Lower leg skin (tissue), 3 donors: ENCODE measurements around the gene HAL.

Experiments
- CTCF ChIP-seq, 3 donors: fragments of 450-650 bp; IDR thresholded peaks; one replicate each; pipeline ENCODE4 v1.5.1; 2016; ENCODE audit warnings: antibody characterized with exemption in 3 of 3, mild to moderate bottlenecking in 3 of 3, moderate library complexity in 2 of 3
- POLR2A ChIP-seq, 2 donors: fragments of 450-650 bp; IDR thresholded peaks; one replicate each; pipeline ENCODE4 v1.6.1; 2016 to 2017; ENCODE audit warnings: antibody characterized with exemption in 2 of 2, mild to moderate bottlenecking in 1 of 2, moderate library complexity in 1 of 2

GRCh38 chr12:95974358-95974757 lies 21.8 kb downstream of the HAL start:
- TF ChIP-seq CTCF (IDR thresholded peaks at IDR 0.05) = no peak
- TF ChIP-seq POLR2A (IDR thresholded peaks at IDR 0.05) = no peak
